Cardiac ventricle fibroblast (primary cell): ENCODE data around the gene SPANXA2. TPM values are rescaled to one million over a fixed set of nuclear protein-coding genes. Genes with fewer than 3 reads are reported as not detected.

Experiments
- total RNA-seq: library from RNA; depleted of rRNA; stranded (reverse); fragments of >200 nt; gene quantifications from 2 replicates; pipeline ENCODE4 v1.2.3, GENCODE V29; 2015

The SPANXA2 gene, protein sequence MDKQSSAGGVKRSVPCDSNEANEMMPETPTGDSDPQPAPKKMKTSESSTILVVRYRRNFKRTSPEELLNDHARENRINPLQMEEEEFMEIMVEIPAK
- total RNA-seq: not detected in 2 replicates

DNA sequence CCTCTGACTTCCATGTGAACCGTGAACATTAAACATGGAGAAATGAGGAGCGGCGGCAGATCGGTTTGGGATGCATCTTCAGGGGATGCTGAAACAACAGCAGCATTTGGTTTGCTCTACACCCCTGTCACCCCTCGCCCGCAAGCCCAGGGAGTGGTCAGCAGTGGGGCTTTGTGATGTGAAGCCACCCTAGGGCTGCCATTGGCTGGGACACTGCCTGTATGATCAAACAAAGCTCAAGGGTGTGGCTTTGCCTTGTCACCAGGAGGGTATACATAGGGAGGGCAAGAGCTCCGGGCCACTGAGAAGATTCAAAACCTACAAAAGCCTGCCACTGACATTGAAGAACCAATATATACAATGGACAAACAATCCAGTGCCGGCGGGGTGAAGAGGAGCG lies at the start of gene SPANXA2:
Gene SPANXA2 (plus strand): TSS at position 301 of the 400 bp plus-strand sequence. CDS start 60 bp downstream, at position 361.

GRCh38 chrX:141584638-141585037 lies 4.9 kb upstream of the SPANXA2 start, which contains the start of gene SPANXA1:
SPANXA1 (minus strand) TSS chrX:141584738; CDS start chrX:141584678, 60 bp downstream.

Other genes with a start within 250 kb of the SPANXA2 start
- not detected in 2 replicates for gene SPANXA1, start 5.0 kb upstream of the SPANXA2 start, total RNA-seq
- gene SPANXD, start 109.0 kb downstream of the SPANXA2 start, total RNA-seq: not detected in 2 replicates
- not detected in 2 replicates for gene MAGEC3, start 248.6 kb downstream of the SPANXA2 start, total RNA-seq